Naive thymus-derived CD8-positive, alpha-beta T cell (primary cell): Measurements from ENCODE around the gene RIT2. TPM values are rescaled to one million over a fixed set of nuclear protein-coding genes. Genes with fewer than 3 reads are reported as not detected.

Experiments
- ATAC-seq, 2 donors: fragments of 150-1000 bp; cut with Tn5 transposase in 1 of 2; sonication (Bioruptor Pico), chemical (Tn5 transposase) in 1 of 2; 1 replicate in 1 of 2; 2 replicates in 1 of 2; pipeline ENCODE4 v1.10.0; 2021; ENCODE audit warnings: mild to moderate bottlenecking in 2 of 2, moderate library complexity in 2 of 2
- POLR2A ChIA-PET: fragments of 350-600 bp; sonication (Branson Sonifier 250); formaldehyde crosslinking; loops from one replicate; lab custom pipeline; 2021; ENCODE audit warnings: antibody characterized with exemption; lab: Charles Lee
- DNase-seq, 10 donors: peaks; one replicate each; pipeline versions ENCODE4 v3.0.0 to v3.0.0-alpha.2; 2020 to 2022
- H3K27ac Mint-ChIP-seq, 10 donors: one replicate each; pipeline ENCODE4 v1.8.0; 2020 to 2022; ENCODE audit warnings: mild to moderate bottlenecking in 10 of 10, mixed read lengths in 10 of 10, moderate library complexity in 4 of 10, inconsistent platforms in 1 of 10
- H3K27me3 Mint-ChIP-seq, 5 donors: one replicate each; pipeline ENCODE4 v1.8.0; 2021 to 2022; ENCODE audit warnings: mixed read lengths in 5 of 5
- H3K36me3 Mint-ChIP-seq, 3 donors: one replicate each; pipeline ENCODE4 v1.8.0; 2020 to 2022; ENCODE audit warnings: mixed read lengths in 3 of 3, mild to moderate bottlenecking in 2 of 3, inconsistent platforms in 1 of 3
- H3K4me1 Mint-ChIP-seq, 4 donors: one replicate each; pipeline ENCODE4 v1.8.0; 2021 to 2022; ENCODE audit warnings: mixed read lengths in 4 of 4
- H3K4me3 Mint-ChIP-seq, 10 donors: one replicate each; pipeline ENCODE4 v1.8.0; 2020 to 2022; ENCODE audit warnings: mild to moderate bottlenecking in 10 of 10, mixed read lengths in 10 of 10, moderate library complexity in 6 of 10, inconsistent platforms in 1 of 10
- H3K9me3 Mint-ChIP-seq, 9 donors: one replicate each; pipeline ENCODE4 v1.8.0; 2020 to 2022; ENCODE audit warnings: mixed read lengths in 9 of 9, mild to moderate bottlenecking in 3 of 9, inconsistent platforms in 1 of 9, moderate library complexity in 1 of 9
- polyA plus RNA-seq, 3 donors: library from polyadenylated mRNA; unstranded; fragments of 300-500 nt; fragmentation: Illumina TruSeq; gene quantifications; one replicate each; pipeline ENCODE4 v1.2.3, GENCODE V29; 2021
- total RNA-seq, 8 experiments: library from RNA in 2 of 8; stranded (reverse) in 2 of 8; gene quantifications; one replicate each; pipeline ENCODE4 v1.2.3 and lab custom pipeline; 2021 to 2026

The RIT2 gene
- total and polyA plus RNA-seq, 5 experiments from 2014 or later: not detected

GRCh38 chr18:43129946-43130524, 14.6 kb upstream of the RIT2 start:
- POLR2A ChIA-PET: no interaction called here
- H3K4me3 Mint-ChIP-seq: no peak overlapping the region
- H3K9me3 Mint-ChIP-seq: peaks cover 0 to 11% (median 6%) of the 10 kb centered on the region in 9 donors
- H3K36me3 Mint-ChIP-seq: no peaks in the 10 kb centered on the region
- H3K27me3 Mint-ChIP-seq: no peaks in the 10 kb centered on the region
- no peaks in the 10 kb centered on the region for H3K4me1 Mint-ChIP-seq
- H3K27ac Mint-ChIP-seq: no peak overlapping the region
- ATAC-seq: no peak
- DNase-seq: no peak

GRCh38 chr18:43125471-43125870, 10.0 kb upstream of the RIT2 start:
- Mint-ChIP-seq H3K36me3 (no peaks in the 10 kb centered on the region), H3K4me3 (no peak overlapping the region), H3K27me3 (no peaks in the 10 kb centered on the region), H3K27ac (no peak overlapping the region), H3K9me3 (peaks cover 0 to 20% (median 8%) of the 10 kb centered on the region in 9 donors), H3K4me1 (no peaks in the 10 kb centered on the region)
- POLR2A ChIA-PET: no interaction called here
- DNase-seq: no peak
- no peak for ATAC-seq

GRCh38 chr18:43122955-43123354, 7.5 kb upstream of the RIT2 start:
- Mint-ChIP-seq H3K36me3 (no peaks in the 10 kb centered on the region), H3K27ac (no peak overlapping the region), H3K4me1 (no peaks in the 10 kb centered on the region), H3K4me3 (no peak overlapping the region), H3K9me3 (peaks cover 0 to 20% (median 9%) of the 10 kb centered on the region in 9 donors), H3K27me3 (no peaks in the 10 kb centered on the region)
- ATAC-seq: no peak
- DNase-seq: no peak
- POLR2A ChIA-PET: no interaction called here

GRCh38 chr18:43116699-43117294, 1.3 kb upstream of the RIT2 start:
- Mint-ChIP-seq H3K9me3 (peaks cover 0 to 5% (median 0%) of the 10 kb centered on the region in 9 donors), H3K27me3 (no peaks in the 10 kb centered on the region), H3K36me3 (no peaks in the 10 kb centered on the region), H3K4me3 (no peak overlapping the region), H3K4me1 (no peaks in the 10 kb centered on the region), H3K27ac (no peak overlapping the region)
- POLR2A ChIA-PET: no interaction called here
- no peak for ATAC-seq
- DNase-seq: no peak

GRCh38 chr18:43113220-43113895, 2.1 kb downstream of the RIT2 start:
- H3K4me1 Mint-ChIP-seq: no peaks in the 10 kb centered on the region
- DNase-seq: no peak
- POLR2A ChIA-PET: no interaction called here
- H3K4me3 Mint-ChIP-seq: no peak overlapping the region
- no peaks in the 10 kb centered on the region for H3K27me3 Mint-ChIP-seq
- no peaks in the 10 kb centered on the region for H3K36me3 Mint-ChIP-seq
- no peak overlapping the region for H3K27ac Mint-ChIP-seq
- peaks cover 0 to 8% (median under 1%) of the 10 kb centered on the region in 9 donors for H3K9me3 Mint-ChIP-seq
- ATAC-seq: no peak

- H3K9me3 Mint-ChIP-seq: peaks cover 0 to 14% (median 4%) of the 10 kb centered on the region in 9 donors
- H3K36me3 Mint-ChIP-seq: no peaks in the 10 kb centered on the region
- no peaks in the 10 kb centered on the region for H3K4me1 Mint-ChIP-seq
- POLR2A ChIA-PET: no interaction called here
- no peak for ATAC-seq
- H3K4me3 Mint-ChIP-seq: no peak overlapping the region
- H3K27me3 Mint-ChIP-seq: peaks cover 0 to 1% (median 0%) of the 10 kb centered on the region in 5 donors
- DNase-seq: no peak
- no peak overlapping the region for H3K27ac Mint-ChIP-seq
These were observed 6.6 kb downstream of the RIT2 start for GRCh38 chr18:43108882-43109281.

GRCh38 chr18:43108469-43108868, 7.0 kb downstream of the RIT2 start:
- H3K27me3 Mint-ChIP-seq: peaks cover 0 to 1% (median 0%) of the 10 kb centered on the region in 5 donors
- H3K4me3 Mint-ChIP-seq: no peak overlapping the region
- DNase-seq: no peak
- POLR2A ChIA-PET: no interaction called here
- H3K9me3 Mint-ChIP-seq: peaks cover 0 to 18% (median 5%) of the 10 kb centered on the region in 9 donors
- no peak overlapping the region for H3K27ac Mint-ChIP-seq
- H3K4me1 Mint-ChIP-seq: no peaks in the 10 kb centered on the region
- no peaks in the 10 kb centered on the region for H3K36me3 Mint-ChIP-seq
- ATAC-seq: no peak

- Mint-ChIP-seq H3K27ac (no peak overlapping the region), H3K4me1 (no peaks in the 10 kb centered on the region), H3K27me3 (no peaks in the 10 kb centered on the region), H3K36me3 (no peaks in the 10 kb centered on the region), H3K9me3 (peaks cover 2 to 24% (median 6%) of the 10 kb centered on the region in 9 donors), H3K4me3 (no peak overlapping the region)
- ATAC-seq (no peak), DNase-seq (no peak)
- POLR2A ChIA-PET: no interaction called here
These were observed 21.8 kb downstream of the RIT2 start for GRCh38 chr18:43093646-43094045.

- H3K4me1 Mint-ChIP-seq: no peaks in the 10 kb centered on the region
- no peak overlapping the region for H3K27ac Mint-ChIP-seq
- POLR2A ChIA-PET: no interaction called here
- no peak overlapping the region for H3K4me3 Mint-ChIP-seq
- H3K9me3 Mint-ChIP-seq: peaks cover 2 to 28% (median 7%) of the 10 kb centered on the region in 9 donors
- H3K27me3 Mint-ChIP-seq: no peaks in the 10 kb centered on the region
- no peak for DNase-seq
- H3K36me3 Mint-ChIP-seq: no peaks in the 10 kb centered on the region
- ATAC-seq: no peak
These were observed 22.9 kb downstream of the RIT2 start for GRCh38 chr18:43092539-43092938.

- no peaks in the 10 kb centered on the region for H3K27me3 Mint-ChIP-seq
- no peaks in the 10 kb centered on the region for H3K4me1 Mint-ChIP-seq
- peaks cover 0 to 18% (median 3%) of the 10 kb centered on the region in 9 donors for H3K9me3 Mint-ChIP-seq
- ATAC-seq (no peak), DNase-seq (no peak)
- H3K36me3 Mint-ChIP-seq: peaks cover 0 to 4% (median 0%) of the 10 kb centered on the region in 3 donors
- POLR2A ChIA-PET: no interaction called here
- H3K4me3 Mint-ChIP-seq: no peak overlapping the region
- H3K27ac Mint-ChIP-seq: no peak overlapping the region
These were observed 34.1 kb downstream of the RIT2 start for GRCh38 chr18:43081396-43081795.

- H3K9me3 Mint-ChIP-seq: peaks cover 0 to 14% (median 2%) of the 10 kb centered on the region in 9 donors
- ATAC-seq: no peak
- H3K27ac Mint-ChIP-seq: no peak overlapping the region
- POLR2A ChIA-PET: no interaction called here
- no peak overlapping the region for H3K4me3 Mint-ChIP-seq
- H3K27me3 Mint-ChIP-seq: no peaks in the 10 kb centered on the region
- DNase-seq: no peak
- H3K4me1 Mint-ChIP-seq: no peaks in the 10 kb centered on the region
- peaks cover 0 to 4% (median 0%) of the 10 kb centered on the region in 3 donors for H3K36me3 Mint-ChIP-seq
These were observed 34.8 kb downstream of the RIT2 start for GRCh38 chr18:43080671-43081070.

- no peaks in the 10 kb centered on the region for H3K4me1 Mint-ChIP-seq
- H3K4me3 Mint-ChIP-seq: no peak overlapping the region
- H3K9me3 Mint-ChIP-seq: peaks cover 0 to 14% (median 0%) of the 10 kb centered on the region in 9 donors
- no peak overlapping the region for H3K27ac Mint-ChIP-seq
- no peaks in the 10 kb centered on the region for H3K27me3 Mint-ChIP-seq
- DNase-seq (no peak), ATAC-seq (no peak)
- no peaks in the 10 kb centered on the region for H3K36me3 Mint-ChIP-seq
- POLR2A ChIA-PET: no interaction called here
These were observed 36.1 kb downstream of the RIT2 start for GRCh38 chr18:43079422-43079821.

- POLR2A ChIA-PET: no interaction called here
- peaks cover 0 to 16% (median 0%) of the 10 kb centered on the region in 9 donors for H3K9me3 Mint-ChIP-seq
- no peak for ATAC-seq
- H3K4me3 Mint-ChIP-seq: no peak overlapping the region
- no peaks in the 10 kb centered on the region for H3K4me1 Mint-ChIP-seq
- no peak for DNase-seq
- no peaks in the 10 kb centered on the region for H3K27me3 Mint-ChIP-seq
- no peaks in the 10 kb centered on the region for H3K36me3 Mint-ChIP-seq
- no peak overlapping the region for H3K27ac Mint-ChIP-seq
These were observed 36.9 kb downstream of the RIT2 start for GRCh38 chr18:43078478-43079092.
